Effector memory CD4-positive, alpha-beta T cell (primary cell): ENCODE data around the gene TLE7.

Experiments
- DNase-seq, 3 donors: peaks; one replicate each; pipeline ENCODE4 v3.0.0-alpha.2; 2020
- H3K27ac ChIP-seq: 2 replicates; pipeline ENCODE4 v1.7.0; 2013; ENCODE audit warnings: mild to moderate bottlenecking, low read length, moderate library complexity; ENCODE audit not compliant: insufficient read depth, poor library complexity, severe bottlenecking
- H3K27me3 ChIP-seq: replicated peaks from 2 replicates; pipeline ENCODE4 v1.7.0; 2013; ENCODE audit warnings: mild to moderate bottlenecking, low read length; ENCODE audit not compliant: insufficient read depth, control insufficient read depth, poor library complexity, severe bottlenecking
- H3K36me3 ChIP-seq: 2 replicates; pipeline ENCODE4 v1.7.0; 2013; ENCODE audit warnings: mild to moderate bottlenecking, low read length, moderate library complexity; ENCODE audit not compliant: control insufficient read depth, insufficient read depth
- H3K4me1 ChIP-seq: 2 replicates; pipeline ENCODE4 v1.7.0; 2013; ENCODE audit warnings: low read length, mild to moderate bottlenecking; ENCODE audit not compliant: control insufficient read depth, insufficient read depth, poor library complexity, severe bottlenecking
- H3K4me3 ChIP-seq: 2 replicates; pipeline ENCODE4 v1.7.0; 2013; ENCODE audit warnings: low read length, low read depth, mild to moderate bottlenecking; ENCODE audit not compliant: insufficient read depth, poor library complexity, severe bottlenecking
- H3K9me3 ChIP-seq: 2 replicates; pipeline ENCODE4 v1.7.0; 2013; ENCODE audit warnings: mild to moderate bottlenecking, low read length, moderate library complexity; ENCODE audit not compliant: control insufficient read depth
- total RNA-seq, 3 donors: gene quantifications; one replicate each; lab custom pipeline; 2026; lab: John Stamatoyannopoulos, UW

The TLE7 gene
- 0 reads per million in 3 donors for total RNA-seq

- no peaks in the 10 kb centered on the region for H3K27me3 ChIP-seq
- H3K4me3 ChIP-seq: no peak within 1 kb of the TSS
- no peaks in the 10 kb centered on the region for H3K36me3 ChIP-seq
- H3K9me3 ChIP-seq: peaks cover 4% of the 10 kb centered on the region
- DNase-seq: no peak
- H3K4me1 ChIP-seq: no peaks in the 10 kb centered on the region
- no peak within 1 kb of the TSS for H3K27ac ChIP-seq
These were observed at the start of gene TLE7 for GRCh38 chr16:71442051-71442440. TLE7 (minus strand) TSS chr16:71442054; CDS start chr16:71433324, 8,730 bp downstream.

GRCh38 chr16:71491054-71491453 is 49.2 kb upstream of the TLE7 start:
- H3K4me3 ChIP-seq: no peak overlapping the region
- H3K27ac ChIP-seq: no peak overlapping the region
- no peaks in the 10 kb centered on the region for H3K27me3 ChIP-seq
- H3K36me3 ChIP-seq: no peaks in the 10 kb centered on the region
- DNase-seq: no peak
- no peaks in the 10 kb centered on the region for H3K4me1 ChIP-seq
- H3K9me3 ChIP-seq: no peaks in the 10 kb centered on the region

DNA sequence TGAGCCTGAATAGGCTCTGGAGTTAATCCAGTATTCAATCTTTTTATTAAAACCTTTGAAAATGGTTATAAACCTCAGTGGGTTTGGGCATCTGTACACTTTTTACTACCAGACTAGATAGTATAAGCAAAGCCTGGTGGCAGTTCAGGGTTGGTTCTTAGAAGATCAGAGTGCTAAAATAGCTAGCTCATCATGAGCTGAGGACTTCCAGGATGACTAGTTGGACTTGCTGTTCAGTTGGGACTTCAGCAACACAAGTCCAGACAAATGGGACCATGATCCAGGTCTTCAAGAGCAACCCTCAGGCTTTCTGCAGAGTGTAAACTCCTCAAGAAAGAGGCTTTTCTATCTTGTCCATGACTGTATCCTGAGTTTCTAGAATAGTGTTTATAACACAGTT is 48.5 kb upstream of the TLE7 start:
- Histone ChIP-seq H3K36me3 (no peaks in the 10 kb centered on the region), H3K4me3 (no peak overlapping the region), H3K9me3 (no peaks in the 10 kb centered on the region), H3K27me3 (no peaks in the 10 kb centered on the region), H3K27ac (no peak overlapping the region), H3K4me1 (no peaks in the 10 kb centered on the region)
- DNase-seq: no peak

- Histone ChIP-seq H3K27ac (no peak within 1 kb of the TSS), H3K4me1 (no peaks in the 10 kb centered on the region), H3K4me3 (no peak within 1 kb of the TSS), H3K9me3 (no peaks in the 10 kb centered on the region), H3K27me3 (no peaks in the 10 kb centered on the region), H3K36me3 (no peaks in the 10 kb centered on the region)
- DNase-seq: no peak
These were observed 47.3 kb upstream of the TLE7 start, which contains the start of gene ZNF19 for GRCh38 chr16:71489122-71489521. ZNF19 (minus strand) TSS chr16:71489324; CDS start chr16:71482114, 7,210 bp downstream.

DNA sequence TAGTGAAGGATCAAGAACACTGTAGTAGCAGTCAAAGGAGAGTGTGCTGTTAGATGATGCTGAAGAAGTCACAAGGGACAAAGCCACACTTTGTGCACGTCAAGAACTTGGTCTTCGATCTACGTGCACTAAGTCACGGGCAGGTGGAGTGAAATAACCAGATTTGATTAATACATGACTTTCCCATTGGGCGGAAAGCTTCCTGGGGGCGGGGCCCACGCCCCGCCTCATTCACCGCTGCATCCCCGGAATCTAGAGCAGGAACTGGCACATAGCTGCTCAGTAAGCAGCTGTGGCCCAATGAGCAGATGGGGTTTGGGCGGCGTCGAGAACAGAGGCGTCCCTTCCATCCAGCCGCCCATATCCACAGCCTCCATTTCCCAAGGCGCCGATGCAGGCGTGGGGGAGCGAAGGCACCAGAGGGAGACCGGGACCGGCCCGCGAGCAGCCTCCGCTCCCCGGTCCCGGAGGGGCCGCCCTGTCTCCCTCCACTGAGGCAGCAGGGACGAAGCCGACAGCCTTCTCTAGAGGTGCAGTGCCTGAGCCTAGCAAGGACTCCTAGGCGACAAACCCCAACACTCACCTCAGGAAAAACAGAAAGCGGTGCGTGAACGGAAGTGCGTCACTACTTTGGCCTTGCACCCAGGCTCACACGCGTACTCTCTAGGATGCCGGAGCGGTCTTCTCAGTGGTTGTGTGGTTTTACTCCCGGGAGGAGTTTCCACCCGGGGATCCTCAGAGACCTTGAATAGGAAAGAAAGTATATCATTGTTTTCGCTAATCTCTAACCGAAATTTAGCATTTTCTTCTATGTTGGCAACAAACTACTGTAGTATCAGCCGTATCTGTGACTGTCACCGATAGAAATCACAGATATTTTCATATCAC is 42.4 kb upstream of the TLE7 start:
- Histone ChIP-seq H3K27ac (peak overlapping the region; percentile 89), H3K36me3 (no peaks in the 10 kb centered on the region), H3K9me3 (no peaks in the 10 kb centered on the region), H3K27me3 (no peaks in the 10 kb centered on the region), H3K4me1 (no peaks in the 10 kb centered on the region), H3K4me3 (peak overlapping the region; percentile 59)
- DNase-seq: peak; percentile 61 to 77 (median 72)

GRCh38 chr16:71482569-71482968 is 40.7 kb upstream of the TLE7 start:
- no peaks in the 10 kb centered on the region for H3K4me1 ChIP-seq
- H3K9me3 ChIP-seq: no peaks in the 10 kb centered on the region
- no peaks in the 10 kb centered on the region for H3K27me3 ChIP-seq
- no peak overlapping the region for H3K4me3 ChIP-seq
- no peak overlapping the region for H3K27ac ChIP-seq
- H3K36me3 ChIP-seq: no peaks in the 10 kb centered on the region
- no peak for DNase-seq

DNA sequence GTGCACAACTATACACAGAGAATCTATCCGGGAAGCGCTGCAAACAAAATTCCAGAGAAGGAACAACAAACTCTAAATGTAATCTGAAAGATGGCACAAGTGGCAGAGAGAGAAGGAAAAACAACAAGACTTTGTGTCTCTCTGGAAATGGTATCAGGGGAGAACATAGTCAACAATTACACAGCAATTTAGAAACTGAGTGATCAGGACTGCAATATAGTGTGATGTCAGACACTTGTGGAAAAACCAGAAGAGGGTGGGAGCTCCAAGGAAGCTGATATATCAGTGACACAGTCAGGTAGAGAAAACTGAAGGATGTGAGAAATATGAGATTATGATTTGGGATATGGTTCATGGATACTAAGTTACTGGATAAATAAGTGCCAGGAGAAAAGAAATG is 39.1 kb upstream of the TLE7 start:
- peaks cover 3% of the 10 kb centered on the region for H3K36me3 ChIP-seq
- no peak for DNase-seq
- no peak overlapping the region for H3K4me3 ChIP-seq
- H3K27me3 ChIP-seq: no peaks in the 10 kb centered on the region
- H3K9me3 ChIP-seq: no peaks in the 10 kb centered on the region
- no peaks in the 10 kb centered on the region for H3K4me1 ChIP-seq
- no peak overlapping the region for H3K27ac ChIP-seq

DNA sequence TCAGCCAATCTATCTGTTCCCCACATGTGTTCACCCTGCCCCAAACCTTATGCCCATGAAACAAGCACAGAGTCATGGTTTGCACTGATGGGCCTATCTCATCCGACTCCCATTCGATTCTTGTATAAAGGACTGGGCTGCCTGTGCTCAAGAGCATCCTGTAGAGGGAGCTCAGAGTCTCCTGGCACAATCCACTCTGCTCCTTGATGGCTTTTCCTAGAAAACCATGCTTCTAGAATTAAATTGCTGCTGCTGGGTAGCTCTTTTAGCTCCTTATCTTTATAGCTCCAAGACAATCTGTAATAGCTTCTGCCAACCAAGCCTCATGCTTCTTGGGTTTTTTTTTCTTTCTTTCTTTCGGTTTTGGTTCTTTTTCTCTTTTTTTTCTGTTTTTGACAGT is 37.6 kb upstream of the TLE7 start:
- no peaks in the 10 kb centered on the region for H3K4me1 ChIP-seq
- no peaks in the 10 kb centered on the region for H3K9me3 ChIP-seq
- no peak overlapping the region for H3K27ac ChIP-seq
- H3K36me3 ChIP-seq: peaks cover 10% of the 10 kb centered on the region
- DNase-seq: no peak
- H3K27me3 ChIP-seq: no peaks in the 10 kb centered on the region
- no peak overlapping the region for H3K4me3 ChIP-seq

DNA sequence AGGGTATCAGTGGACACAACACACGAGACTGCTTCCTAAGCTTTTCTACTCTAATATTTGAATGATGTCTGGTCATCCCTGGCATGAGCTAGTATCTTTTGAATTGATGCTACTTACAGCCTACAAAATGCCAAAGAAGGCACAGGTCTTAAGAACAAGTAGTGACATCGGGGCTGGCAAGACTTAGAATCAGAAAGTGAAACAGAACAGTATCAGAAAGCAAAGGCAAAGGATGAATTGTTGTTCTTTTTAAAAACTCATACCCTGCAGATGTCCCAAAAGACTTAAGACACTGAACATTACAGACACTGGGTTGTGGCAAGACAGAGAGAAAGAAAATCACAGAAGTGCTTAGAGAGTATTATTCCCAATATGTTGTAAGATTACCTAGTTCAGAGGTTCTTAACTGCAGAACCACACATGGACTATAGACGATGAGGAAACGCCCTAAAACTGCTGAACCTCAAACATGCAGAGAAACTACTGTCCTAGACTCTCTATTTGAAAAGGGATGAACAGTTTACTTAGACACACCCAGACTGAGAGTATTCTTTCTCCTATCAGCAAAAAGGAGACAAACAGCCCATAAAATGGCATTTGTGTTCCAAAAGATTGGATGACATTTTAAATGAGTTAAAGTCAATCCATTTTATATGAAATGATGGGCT is 34.7 kb upstream of the TLE7 start:
- no peaks in the 10 kb centered on the region for H3K4me1 ChIP-seq
- H3K9me3 ChIP-seq: no peaks in the 10 kb centered on the region
- no peak overlapping the region for H3K27ac ChIP-seq
- DNase-seq: no peak
- no peak overlapping the region for H3K4me3 ChIP-seq
- no peaks in the 10 kb centered on the region for H3K27me3 ChIP-seq
- H3K36me3 ChIP-seq: peaks cover 10% of the 10 kb centered on the region

DNA sequence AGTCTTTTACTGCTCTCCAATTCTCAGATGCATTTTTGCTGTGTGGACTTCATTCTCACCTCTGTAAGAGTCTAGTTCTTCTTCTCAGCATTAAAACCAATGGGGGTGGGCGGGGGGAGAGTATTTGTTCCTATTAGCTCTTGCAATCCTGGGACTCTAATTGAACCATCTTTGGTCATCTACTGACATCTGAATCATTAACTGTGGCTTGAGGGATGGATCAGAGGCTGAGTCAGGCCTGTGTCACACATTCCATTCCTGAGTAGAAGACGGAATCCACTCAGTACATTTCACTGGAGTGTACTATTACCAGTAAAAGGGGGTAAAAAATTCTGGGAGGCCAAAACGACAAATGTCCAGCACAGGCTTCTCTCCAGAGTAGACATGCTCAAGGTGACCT is 33.0 kb upstream of the TLE7 start:
- Histone ChIP-seq H3K27me3 (no peaks in the 10 kb centered on the region), H3K4me1 (no peaks in the 10 kb centered on the region), H3K36me3 (peaks cover 10% of the 10 kb centered on the region), H3K27ac (no peak overlapping the region), H3K4me3 (no peak overlapping the region), H3K9me3 (no peaks in the 10 kb centered on the region)
- no peak for DNase-seq
